HG03575 (cell line): ENCODE results near the gene MSGN1.

ENCODE experiments used
- ATAC-seq: cut with Tn5 transposase; IDR thresholded peaks from one replicate; pipeline ENCODE4 v1.9.1; 2021; ENCODE audit not compliant: unreplicated experiment, insufficient number of reproducible peaks, low FRiP score; ENCODE audit errors: extremely low read depth

The MSGN1 gene

GRCh38 chr2:17839959-17840358 is 23.7 kb downstream of the MSGN1 start:
- no peak for ATAC-seq

- no peak for ATAC-seq
Observed at GRCh38 chr2:17843457-17843856, 27.2 kb downstream of the MSGN1 start.

GRCh38 chr2:17845806-17846205 is 29.5 kb downstream of the MSGN1 start:
- no peak for ATAC-seq

- ATAC-seq: no peak
Observed at GRCh38 chr2:17846676-17847075, 30.4 kb downstream of the MSGN1 start.

- ATAC-seq: no peak
Observed at GRCh38 chr2:17847236-17847635, 31.0 kb downstream of the MSGN1 start.

GRCh38 chr2:17849275-17849674 is 33.0 kb downstream of the MSGN1 start:
- no peak for ATAC-seq

- no peak for ATAC-seq
Observed at GRCh38 chr2:17850151-17850550, 33.9 kb downstream of the MSGN1 start.

- peak; percentile 54 for ATAC-seq
Observed at GRCh38 chr2:17851731-17852585, 35.7 kb downstream of the MSGN1 start.

- no peak for ATAC-seq
Observed at GRCh38 chr2:17853799-17854198, 37.5 kb downstream of the MSGN1 start.

GRCh38 chr2:17857021-17857420 is 40.8 kb downstream of the MSGN1 start:
- ATAC-seq: no peak

- no peak for ATAC-seq
Observed at GRCh38 chr2:17858064-17858463, 41.8 kb downstream of the MSGN1 start.

- no peak for ATAC-seq
Observed at GRCh38 chr2:17863539-17863938, 47.3 kb downstream of the MSGN1 start.

GRCh38 chr2:17864676-17865075 is 48.4 kb downstream of the MSGN1 start:
- ATAC-seq: no peak

- ATAC-seq: no peak
Observed at GRCh38 chr2:17867133-17867532, 50.9 kb downstream of the MSGN1 start.
